Keratinocyte (primary cell): ENCODE results near the gene SPTBN2. TPM values are rescaled to one million over a fixed set of nuclear protein-coding genes. Genes with fewer than 3 reads are reported as not detected.
A peak's percentile ranks its signal among the peaks of the same experiment; 100 is the strongest.

Source experiments
- DNase-seq: peaks from one replicate; pipeline ENCODE4 v3.0.0-alpha.2; 2011; ENCODE audit warnings: low read depth, missing footprints, low spot score
- FAIRE-seq: peaks from 2 replicates; lab custom pipeline; 2011; peaks lifted over from hg19 to GRCh38; lab: Jason Lieb, UNC
- H2AFZ ChIP-seq: 2 replicates; pipeline ENCODE4 v1.6.0; 2012; ENCODE audit warnings: low read length, control low read depth, inconsistent platforms; ENCODE audit not compliant: control insufficient read depth
- H3K27ac ChIP-seq: 2 replicates; pipeline ENCODE4 v1.5.1; 2011; ENCODE audit warnings: low read length; ENCODE audit not compliant: control insufficient read depth, insufficient read depth
- H3K27me3 ChIP-seq: 3 replicates; pipeline ENCODE4 v1.6.0; 2011; ENCODE audit warnings: low read length; ENCODE audit not compliant: control insufficient read depth, insufficient read depth; ENCODE audit errors: extremely low read depth
- H3K36me3 ChIP-seq, 2 experiments: 2 replicates in 1 of 2; 3 replicates in 1 of 2; pipeline ENCODE4 v1.5.1; 2011; ENCODE audit warnings: low read length in 2 of 2, mild to moderate bottlenecking in 1 of 2; ENCODE audit not compliant: control insufficient read depth in 2 of 2, insufficient read depth in 2 of 2; ENCODE audit errors: extremely low read depth in 1 of 2
- H3K4me1 ChIP-seq: 3 replicates; pipeline ENCODE4 v1.5.1; 2011; ENCODE audit warnings: low read length; ENCODE audit not compliant: control insufficient read depth, insufficient read depth; ENCODE audit errors: extremely low read depth
- H3K4me2 ChIP-seq: 3 replicates; pipeline ENCODE4 v1.6.0; 2011; ENCODE audit warnings: low read depth, low read length; ENCODE audit not compliant: control insufficient read depth, insufficient read depth; ENCODE audit errors: extremely low read depth
- H3K4me3 ChIP-seq, 3 experiments: fragments of 200-600 bp in 1 of 3; sonication (generic) in 1 of 3; 2 replicates in 2 of 3; 3 replicates in 1 of 3; pipeline ENCODE4 v1.5.1; 2011 to 2016; ENCODE audit warnings: low read length in 3 of 3, mild to moderate bottlenecking in 3 of 3, control low read depth in 2 of 3, inconsistent platforms in 1 of 3, low read depth in 1 of 3, mixed read lengths in 1 of 3, mixed run types in 1 of 3, moderate library complexity in 1 of 3; ENCODE audit not compliant: control insufficient read depth in 2 of 3, insufficient read depth in 2 of 3; ENCODE audit errors: extremely low read depth in 1 of 3
- H3K79me2 ChIP-seq: 2 replicates; pipeline ENCODE4 v1.6.0; 2012; ENCODE audit warnings: low read length; ENCODE audit not compliant: control insufficient read depth, insufficient read depth
- H3K9ac ChIP-seq: 3 replicates; pipeline ENCODE4 v1.6.0; 2011; ENCODE audit warnings: low read length; ENCODE audit not compliant: control insufficient read depth, insufficient read depth; ENCODE audit errors: extremely low read depth
- H3K9me1 ChIP-seq: 3 replicates; pipeline ENCODE4 v1.6.0; 2011; ENCODE audit warnings: low read length; ENCODE audit not compliant: control insufficient read depth, insufficient read depth; ENCODE audit errors: extremely low read depth
- H3K9me3 ChIP-seq: 2 replicates; pipeline ENCODE4 v1.5.1; 2012; ENCODE audit warnings: low read depth, low read length; ENCODE audit not compliant: control insufficient read depth
- H4K20me1 ChIP-seq: 3 replicates; pipeline ENCODE4 v1.6.0; 2011; ENCODE audit warnings: low read length; ENCODE audit not compliant: control insufficient read depth, insufficient read depth; ENCODE audit errors: extremely low read depth
- EZH2 ChIP-seq: IDR thresholded peaks from one replicate; pipeline ENCODE4 v1.6.1; 2012; ENCODE audit warnings: inconsistent platforms, mild to moderate bottlenecking, low read length, moderate library complexity
- dilution Hi-C: fragments of 300-500 bp; cut with MboI; formaldehyde crosslinking; loops from one replicate; pipeline ENCODE4 v1.7.0; 2020; ENCODE audit warnings: low sequenced_read_pairs; ENCODE audit not compliant: extremely low pct_ligation_motif_present
- polyA plus RNA-seq, 5 experiments: library from polyadenylated mRNA; depleted of rRNA in 3 of 5; stranded (reverse) in 3 of 5; stranded (forward) in 1 of 5; unstranded in 1 of 5; fragments of >200 nt; gene quantifications; 1 replicate in 1 of 5; 2 replicates in 3 of 5; 3 replicates in 1 of 5; pipeline versions ENCODE4 v1.2.1 to v1.2.3, GENCODE V29; 2011 to 2012; ENCODE audit warnings: missing spikeins in 2 of 5, low read depth in 1 of 5, low replicate concordance in 1 of 5
- TF ChIP-seq, protein P1 (sequence below), 3 experiments: IDR thresholded peaks in 1 of 3; conservative IDR thresholded peaks in 1 of 3; optimal IDR thresholded peaks in 1 of 3; 2 replicates in 2 of 3; 3 replicates in 1 of 3; pipeline versions ENCODE3 to v1.5.1; 2011; ENCODE audit warnings: low read length in 3 of 3, mild to moderate bottlenecking in 3 of 3, moderate library complexity in 2 of 3, control low read depth in 1 of 3, inconsistent platforms in 1 of 3; ENCODE audit not compliant: insufficient read depth in 2 of 3; ENCODE audit errors: extremely low read depth in 1 of 3

Gene SPTBN2
- polyA plus RNA-seq, 1 donor (not counting 4 experiments of a cell fraction or from before 2014, with no cell fraction given) = 7.8 TPM

GRCh38 chr11:66639066-66639813, 89.8 kb downstream of the SPTBN2 start:
- Histone ChIP-seq H3K9me1 (peaks cover 6% of the 10 kb centered on the region), H3K4me2 (peak overlapping the region; percentile 93), H3K9ac (peak overlapping the region; percentile 97), H3K9me3 (no peaks in the 10 kb centered on the region), H3K4me3 (peak overlapping the region; percentile 63 to 88 (median 70)), H4K20me1 (peaks cover 46% of the 10 kb centered on the region), H3K4me1 (peaks cover 50% of the 10 kb centered on the region), H3K36me3 (peaks cover 17 to 42% of the 10 kb centered on the region in 2 experiments), H3K27ac (peak overlapping the region; percentile 92), H3K79me2 (peaks cover 94% of the 10 kb centered on the region), H3K27me3 (no peaks in the 10 kb centered on the region), H2AFZ (no peak overlapping the region)
- dilution Hi-C loops = no loop called here
- no peak for FAIRE-seq
- DNase-seq = no peak
- TF ChIP-seq EZH2 = no peak
- TF ChIP-seq, protein P1, sequence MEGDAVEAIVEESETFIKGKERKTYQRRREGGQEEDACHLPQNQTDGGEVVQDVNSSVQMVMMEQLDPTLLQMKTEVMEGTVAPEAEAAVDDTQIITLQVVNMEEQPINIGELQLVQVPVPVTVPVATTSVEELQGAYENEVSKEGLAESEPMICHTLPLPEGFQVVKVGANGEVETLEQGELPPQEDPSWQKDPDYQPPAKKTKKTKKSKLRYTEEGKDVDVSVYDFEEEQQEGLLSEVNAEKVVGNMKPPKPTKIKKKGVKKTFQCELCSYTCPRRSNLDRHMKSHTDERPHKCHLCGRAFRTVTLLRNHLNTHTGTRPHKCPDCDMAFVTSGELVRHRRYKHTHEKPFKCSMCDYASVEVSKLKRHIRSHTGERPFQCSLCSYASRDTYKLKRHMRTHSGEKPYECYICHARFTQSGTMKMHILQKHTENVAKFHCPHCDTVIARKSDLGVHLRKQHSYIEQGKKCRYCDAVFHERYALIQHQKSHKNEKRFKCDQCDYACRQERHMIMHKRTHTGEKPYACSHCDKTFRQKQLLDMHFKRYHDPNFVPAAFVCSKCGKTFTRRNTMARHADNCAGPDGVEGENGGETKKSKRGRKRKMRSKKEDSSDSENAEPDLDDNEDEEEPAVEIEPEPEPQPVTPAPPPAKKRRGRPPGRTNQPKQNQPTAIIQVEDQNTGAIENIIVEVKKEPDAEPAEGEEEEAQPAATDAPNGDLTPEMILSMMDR (optimal IDR thresholded peaks at IDR 0.05 in 1 of 3, IDR thresholded peaks at IDR 0.05 in 1 of 3, conservative IDR thresholded peaks at IDR 0.05 in 1 of 3; ENCODE audit: extremely low read depth in 1 of 3, insufficient read depth in 2 of 3, low read length in 3 of 3) = no peak

DNA sequence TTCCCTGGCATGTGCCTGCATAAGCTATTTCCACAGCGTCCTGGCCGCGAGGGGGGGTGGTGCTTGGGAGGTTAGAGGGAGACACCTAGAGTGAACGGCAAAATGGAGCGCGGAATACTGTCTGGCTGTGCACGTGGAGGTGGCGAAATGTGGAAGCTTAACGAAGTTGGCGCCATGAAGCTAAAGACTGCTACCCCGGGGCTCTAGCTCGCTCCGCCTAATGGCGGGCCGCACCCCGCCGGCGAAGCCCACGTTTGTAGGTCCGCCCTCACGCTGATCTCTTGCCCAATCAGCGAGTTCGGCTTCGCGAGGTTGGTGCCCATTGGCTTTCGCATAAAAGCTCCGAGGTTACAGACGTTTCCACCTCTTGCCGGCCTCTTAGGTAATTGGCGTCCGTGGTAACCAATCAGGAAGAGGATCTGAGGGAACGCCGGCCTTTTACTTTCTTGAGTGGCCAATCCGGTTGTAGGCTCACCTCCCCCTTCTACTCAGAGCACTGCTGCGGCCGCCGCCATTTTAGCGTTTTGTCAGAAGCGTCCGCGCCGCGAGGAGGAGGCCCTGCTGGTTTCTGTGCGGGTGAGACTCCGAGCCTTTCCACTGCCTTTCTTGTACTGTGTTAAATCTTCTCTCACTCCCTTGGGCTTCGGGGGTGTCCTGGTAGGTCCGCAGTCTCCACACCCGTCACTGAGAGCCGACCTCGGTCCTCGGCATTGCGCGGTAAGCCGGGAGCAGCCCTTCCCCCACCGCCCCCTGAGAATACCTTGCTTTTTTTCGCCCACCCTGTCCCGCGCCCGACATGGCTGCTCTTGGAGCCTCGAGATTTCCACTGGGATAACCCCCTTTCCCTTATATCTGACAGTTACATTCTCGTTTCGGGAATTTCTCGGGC, 90.6 kb downstream of the SPTBN2 start, which contains the start of gene RBM4:
Gene RBM4, plus strand, starts transcription at position 527 of the 889 bp plus-strand sequence. CDS start 1,009 bp downstream, outside the sequence.
- peaks cover 50% of the 10 kb centered on the region for H3K4me1 ChIP-seq
- H2AFZ ChIP-seq = peak within 1 kb of the TSS; percentile 71
- peaks cover 11 to 35% of the 10 kb centered on the region in 2 experiments for H3K36me3 ChIP-seq
- DNase-seq (peak; percentile 98), FAIRE-seq (peak; percentile 60)
- H4K20me1 ChIP-seq = peaks cover 39% of the 10 kb centered on the region
- no peaks in the 10 kb centered on the region for H3K9me3 ChIP-seq
- H3K9me1 ChIP-seq = peaks cover 3% of the 10 kb centered on the region
- dilution Hi-C loops = no loop called here
- peak within 1 kb of the TSS; percentile 97 for H3K9ac ChIP-seq
- TF ChIP-seq, protein P1 (optimal IDR thresholded peaks at IDR 0.05 in 1 of 3, IDR thresholded peaks at IDR 0.05 in 1 of 3, conservative IDR thresholded peaks at IDR 0.05 in 1 of 3; ENCODE audit: extremely low read depth in 1 of 3, insufficient read depth in 2 of 3, low read length in 3 of 3) = peak in 2 of 3 experiments; percentile 8 to 21
- TF ChIP-seq EZH2 = no peak
- H3K27ac ChIP-seq = peak within 1 kb of the TSS; percentile 92
- peaks cover 90% of the 10 kb centered on the region for H3K79me2 ChIP-seq
- peak within 1 kb of the TSS; percentile 63 to 88 (median 70) for H3K4me3 ChIP-seq
- peak within 1 kb of the TSS; percentile 93 for H3K4me2 ChIP-seq
- no peaks in the 10 kb centered on the region for H3K27me3 ChIP-seq
